ENCODE measurements around the gene IFNAR1.
"Not testable (repeated sequence)": the region's sequence is repeated elsewhere in the genome, so short reads cannot be mapped to it uniquely, and the experiment has no call there.

The IFNAR1 gene

GRCh38 chr21:33339918-33340317 is 15.1 kb downstream of the IFNAR1 start:
- DNase-seq (ENCODE audit: low spot score) = no peak
- FAIRE-seq = no peak

DNA sequence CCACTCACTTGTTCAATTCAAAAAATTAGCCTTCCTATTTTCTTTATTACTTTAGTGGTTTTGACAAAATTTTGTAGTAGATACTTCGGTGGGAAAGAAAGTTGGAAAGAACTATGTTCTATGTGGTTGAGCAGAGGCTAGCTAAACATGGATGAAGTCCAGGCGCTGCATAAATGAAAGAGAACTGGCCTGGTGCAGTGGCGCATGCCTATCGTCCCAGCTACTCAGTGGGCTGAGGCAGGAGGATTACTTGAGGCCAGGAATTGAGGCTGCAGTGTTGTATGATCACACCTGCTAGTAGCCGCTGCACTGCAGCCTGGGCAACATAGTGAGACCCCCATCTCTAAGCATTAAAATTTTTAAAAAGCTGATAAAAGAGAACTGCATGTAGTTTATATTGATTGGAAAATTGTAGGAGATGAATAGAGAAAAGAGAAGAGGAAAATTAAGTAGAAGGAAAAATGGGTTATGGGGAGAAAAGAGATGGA is 21.0 kb downstream of the IFNAR1 start:
- DNase-seq (ENCODE audit: low spot score) = no peak
- FAIRE-seq = no peak

DNA sequence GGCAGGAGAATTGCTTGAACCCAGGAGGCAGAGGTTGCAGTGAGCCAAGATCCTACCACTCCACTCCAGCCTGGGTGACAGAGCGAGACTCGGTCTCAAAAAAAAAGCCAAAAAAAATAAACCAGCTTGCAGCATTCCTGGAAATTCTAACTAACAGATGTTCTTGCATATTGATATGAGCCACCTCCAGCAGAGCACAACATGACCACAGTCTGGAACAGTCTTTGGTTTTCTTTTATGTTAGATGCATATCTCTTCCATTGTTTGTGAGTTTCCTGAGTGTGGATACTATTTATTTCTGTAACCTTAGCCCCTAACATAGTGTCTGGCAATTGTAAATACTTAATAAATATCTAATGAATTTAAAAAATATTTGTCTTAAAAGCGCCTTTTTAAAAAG is 23.9 kb downstream of the IFNAR1 start:
- DNase-seq (ENCODE audit: low spot score) (no peak), FAIRE-seq (no peak)

GRCh38 chr21:33350676-33351075 is 25.9 kb downstream of the IFNAR1 start:
- DNase-seq (ENCODE audit: low spot score) (no peak), FAIRE-seq (no peak)

DNA sequence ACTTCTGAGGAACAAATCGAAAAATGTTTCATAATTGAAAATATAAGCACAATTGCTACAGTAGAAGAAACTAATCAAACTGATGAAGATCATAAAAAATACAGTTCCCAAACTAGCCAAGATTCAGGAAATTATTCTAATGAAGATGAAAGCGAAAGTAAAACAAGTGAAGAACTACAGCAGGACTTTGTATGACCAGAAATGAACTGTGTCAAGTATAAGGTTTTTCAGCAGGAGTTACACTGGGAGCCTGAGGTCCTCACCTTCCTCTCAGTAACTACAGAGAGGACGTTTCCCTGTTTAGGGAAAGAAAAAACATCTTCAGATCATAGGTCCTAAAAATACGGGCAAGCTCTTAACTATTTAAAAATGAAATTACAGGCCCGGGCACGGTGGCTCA is 30.6 kb downstream of the IFNAR1 start:
- FAIRE-seq = no peak
- DNase-seq (ENCODE audit: low spot score) = no peak

GRCh38 chr21:33355996-33356395 is 31.2 kb downstream of the IFNAR1 start:
- DNase-seq (ENCODE audit: low spot score) = no peak
- no peak for FAIRE-seq

- FAIRE-seq = no peak
- DNase-seq (ENCODE audit: low spot score) = peak; percentile 1
Observed at GRCh38 chr21:33357177-33357576, 32.4 kb downstream of the IFNAR1 start.

DNA sequence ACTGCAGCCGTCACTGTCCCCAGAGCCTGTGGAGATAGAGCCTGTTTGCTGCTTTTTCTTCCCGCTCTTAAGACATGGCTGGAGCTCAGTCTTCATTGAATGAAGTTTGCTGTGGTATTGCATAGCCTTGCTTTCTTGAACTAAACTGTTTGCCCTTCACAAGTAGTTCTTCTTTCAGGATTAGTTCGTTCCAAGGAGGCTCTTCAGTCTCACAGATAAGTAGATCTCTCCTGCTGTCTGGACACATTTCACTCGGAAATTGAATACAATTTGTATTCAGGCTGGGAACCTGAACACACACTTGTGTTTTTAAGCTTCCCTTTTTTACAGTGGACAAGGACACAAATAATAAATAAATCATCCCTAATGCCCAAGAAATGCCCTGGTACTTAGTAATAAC is 34.7 kb downstream of the IFNAR1 start:
- no peak for FAIRE-seq
- DNase-seq (ENCODE audit: low spot score) = no peak

GRCh38 chr21:33360281-33360680 is 35.5 kb downstream of the IFNAR1 start:
- no peak for DNase-seq (ENCODE audit: low spot score)
- no peak for FAIRE-seq

DNA sequence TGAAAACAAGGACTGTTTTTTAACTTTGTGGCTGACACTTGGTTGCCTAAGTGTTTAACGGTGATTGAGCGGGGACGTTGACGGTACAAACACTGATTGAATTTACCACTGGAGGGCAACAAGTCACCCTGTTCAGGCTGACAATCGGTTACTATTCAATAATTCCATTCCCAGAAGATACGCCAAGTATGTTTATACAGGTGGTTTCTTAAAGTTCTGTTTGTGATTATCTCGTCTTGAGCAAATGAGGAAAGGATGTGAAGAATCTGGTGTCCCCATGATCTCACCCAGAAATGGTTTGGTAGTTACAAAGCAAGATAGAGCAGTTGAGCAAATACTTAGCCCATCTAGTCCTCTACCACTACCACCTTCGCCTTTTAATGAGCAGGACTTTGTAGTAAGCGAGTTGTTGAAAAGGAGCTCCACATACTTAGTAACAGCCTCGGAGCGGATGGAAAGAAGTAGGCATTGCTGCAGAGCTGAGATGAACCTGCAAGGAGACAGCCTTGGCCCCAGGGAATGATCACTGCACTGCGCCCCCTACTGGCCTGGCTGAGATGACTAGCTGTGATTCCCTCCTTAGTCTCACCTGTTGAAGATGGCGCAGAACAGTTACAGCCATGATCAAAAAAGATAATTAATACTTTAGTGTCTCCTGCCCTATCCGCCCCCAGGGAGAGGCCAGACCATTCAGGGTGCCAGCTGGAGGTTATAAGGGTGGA is 36.3 kb downstream of the IFNAR1 start:
- no peak for FAIRE-seq

DNA sequence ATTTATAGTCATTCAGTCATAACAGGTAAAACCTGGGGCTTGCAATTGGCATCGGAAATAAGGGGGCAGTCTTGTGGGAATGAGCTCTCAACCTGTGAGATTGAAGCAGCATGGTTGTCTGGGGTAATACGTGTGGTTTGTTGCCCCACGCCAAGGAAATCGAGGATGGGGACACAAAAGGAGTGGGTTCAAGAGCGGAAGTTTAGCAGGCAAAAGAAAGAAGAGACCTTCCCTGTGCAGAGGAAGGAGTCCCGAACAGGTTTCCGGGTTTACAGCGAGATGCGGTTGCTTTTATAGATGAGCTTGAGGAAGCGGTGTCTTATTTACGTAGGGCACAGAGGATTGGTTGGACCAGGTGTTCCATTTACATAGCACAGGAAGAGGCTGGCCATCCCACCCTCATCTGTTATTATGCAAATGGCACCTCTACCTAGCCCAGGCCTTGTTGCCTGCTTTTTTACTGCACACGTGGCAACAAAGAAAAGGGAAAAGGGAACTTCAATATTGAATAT is 37.3 kb downstream of the IFNAR1 start:
- DNase-seq (ENCODE audit: low spot score) (no peak), FAIRE-seq (no peak)

More for the DNA sequence above, 36.3 kb downstream of the IFNAR1 start:
- peak; percentile 40 for DNase-seq (ENCODE audit: low spot score)

GRCh38 chr21:33363911-33364609 is 39.3 kb downstream of the IFNAR1 start:
- DNase-seq (ENCODE audit: low spot score); FAIRE-seq: not testable (repeated sequence)

- no peak for DNase-seq (ENCODE audit: low spot score)
- FAIRE-seq = no peak
Observed at GRCh38 chr21:33364830-33365229, 40.1 kb downstream of the IFNAR1 start.

GRCh38 chr21:33367309-33367973 is 42.7 kb downstream of the IFNAR1 start:
- FAIRE-seq (no peak), DNase-seq (ENCODE audit: low spot score) (no peak)

GRCh38 chr21:33368124-33368523 is 43.4 kb downstream of the IFNAR1 start:
- FAIRE-seq = no peak
- DNase-seq (ENCODE audit: low spot score) = no peak

- FAIRE-seq (no peak), DNase-seq (ENCODE audit: low spot score) (no peak)
Observed at GRCh38 chr21:33368576-33368975, 43.8 kb downstream of the IFNAR1 start.

- DNase-seq (ENCODE audit: low spot score) = no peak
- FAIRE-seq = no peak
Observed at GRCh38 chr21:33369586-33369985, 44.8 kb downstream of the IFNAR1 start.

GRCh38 chr21:33370305-33370704 is 45.5 kb downstream of the IFNAR1 start:
- no peak for FAIRE-seq
- no peak for DNase-seq (ENCODE audit: low spot score)

- FAIRE-seq = no peak
- no peak for DNase-seq (ENCODE audit: low spot score)
Observed at GRCh38 chr21:33371366-33371765, 46.6 kb downstream of the IFNAR1 start.

- no peak for DNase-seq (ENCODE audit: low spot score)
- FAIRE-seq = no peak
Observed at GRCh38 chr21:33372582-33372981, 47.8 kb downstream of the IFNAR1 start.

DNA sequence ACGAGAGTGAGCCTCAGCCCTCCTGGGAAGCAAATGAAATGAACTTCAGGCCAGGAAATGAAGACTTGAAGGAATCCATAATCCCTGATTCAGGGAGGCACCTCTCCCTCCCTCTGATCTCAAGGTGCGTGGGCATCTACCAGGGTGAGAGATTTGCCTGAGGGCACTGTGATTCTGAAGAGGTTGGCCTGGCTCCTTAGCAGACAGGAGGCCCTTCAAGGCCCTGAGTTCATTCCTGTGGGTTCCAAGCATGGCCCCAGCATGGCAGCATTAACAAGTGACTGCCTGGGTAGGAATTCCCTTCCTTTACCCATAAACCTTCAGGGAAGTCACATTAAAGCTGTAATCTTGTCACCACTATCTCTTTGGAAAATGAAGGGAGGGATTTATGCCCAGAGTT is 48.7 kb downstream of the IFNAR1 start:
- DNase-seq (ENCODE audit: low spot score) = no peak
- FAIRE-seq = no peak

DNA sequence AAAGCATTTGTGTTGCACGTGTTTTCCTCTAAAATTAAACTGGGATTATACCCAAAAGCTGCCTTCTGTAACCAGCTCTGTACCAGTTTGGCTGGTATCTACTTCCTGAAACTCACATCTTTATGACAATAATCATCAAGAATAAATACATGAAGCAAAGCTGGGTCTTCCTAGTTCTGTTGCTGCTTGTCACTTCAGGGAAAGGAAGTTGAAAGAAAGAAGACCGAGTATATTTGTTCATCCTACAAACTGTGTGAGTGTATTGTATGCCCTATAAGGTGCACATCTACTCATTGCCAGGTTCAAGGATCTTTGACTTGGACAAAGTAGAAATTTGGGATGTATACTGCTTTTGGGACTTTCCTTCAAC is 49.3 kb downstream of the IFNAR1 start:
- FAIRE-seq (no peak), DNase-seq (ENCODE audit: low spot score) (no peak)

Measured in RCC 7860 (cell line).